Ovary (tissue), 3 donors: ENCODE measurements around the gene ARHGEF40.

ENCODE experiments used
- POLR2A ChIP-seq: fragments of 450-650 bp; IDR thresholded peaks from one replicate; pipeline ENCODE4 v1.6.1; 2017; ENCODE audit warnings: antibody characterized with exemption, mild to moderate bottlenecking, moderate library complexity
- TF ChIP-seq, protein P1 (sequence below), 3 donors: fragments of 450-650 bp in 2 of 3; fragments of 200-600 bp in 1 of 3; IDR thresholded peaks; one replicate each; pipeline versions ENCODE4 v1.5.1 to v1.8.0; 2016 to 2022; ENCODE audit warnings: antibody characterized with exemption in 3 of 3, mild to moderate bottlenecking in 1 of 3
- donor health status: DM: no; HTN: no; CAD: no.

DNA sequence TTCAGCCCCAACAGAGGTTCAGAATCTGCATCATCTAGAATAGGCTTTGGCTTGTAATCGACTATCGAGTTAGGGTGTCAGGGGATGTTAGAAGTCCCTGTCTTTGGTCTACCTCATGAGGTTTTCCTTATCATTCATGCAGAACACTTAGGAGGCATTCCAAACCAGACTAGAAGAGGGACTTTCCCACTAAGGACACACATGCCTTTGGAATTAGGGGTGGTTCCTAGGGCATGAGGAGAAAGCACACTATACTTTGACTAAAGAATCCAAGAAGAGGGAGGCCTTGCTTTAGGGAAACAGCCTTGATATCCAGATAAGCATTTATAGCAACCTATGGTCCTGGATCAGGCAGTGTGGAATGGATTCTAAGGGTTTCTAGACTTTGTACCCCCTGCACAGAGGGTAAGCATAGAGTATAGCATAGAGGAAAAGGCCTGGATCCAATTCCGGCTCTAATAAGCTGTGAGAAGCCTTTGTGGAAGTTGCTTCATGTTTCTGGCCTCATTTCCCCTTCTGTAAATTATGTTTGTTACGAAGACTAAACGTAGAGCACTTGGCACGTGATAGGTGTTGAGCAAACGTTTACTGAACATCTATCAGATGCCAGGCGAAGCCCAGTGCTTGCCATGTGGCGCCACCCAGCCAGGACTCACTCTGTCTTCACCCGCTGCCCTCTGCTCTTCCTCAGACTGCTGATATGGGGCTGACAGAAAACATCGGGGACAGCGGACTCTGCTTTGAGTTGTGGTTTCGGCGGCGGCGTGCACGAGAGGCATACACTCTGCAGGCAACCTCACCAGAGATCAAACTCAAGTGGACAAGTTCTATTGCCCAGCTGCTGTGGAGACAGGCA lies 15.1 kb downstream of the ARHGEF40 start:
- TF ChIP-seq, protein P1, sequence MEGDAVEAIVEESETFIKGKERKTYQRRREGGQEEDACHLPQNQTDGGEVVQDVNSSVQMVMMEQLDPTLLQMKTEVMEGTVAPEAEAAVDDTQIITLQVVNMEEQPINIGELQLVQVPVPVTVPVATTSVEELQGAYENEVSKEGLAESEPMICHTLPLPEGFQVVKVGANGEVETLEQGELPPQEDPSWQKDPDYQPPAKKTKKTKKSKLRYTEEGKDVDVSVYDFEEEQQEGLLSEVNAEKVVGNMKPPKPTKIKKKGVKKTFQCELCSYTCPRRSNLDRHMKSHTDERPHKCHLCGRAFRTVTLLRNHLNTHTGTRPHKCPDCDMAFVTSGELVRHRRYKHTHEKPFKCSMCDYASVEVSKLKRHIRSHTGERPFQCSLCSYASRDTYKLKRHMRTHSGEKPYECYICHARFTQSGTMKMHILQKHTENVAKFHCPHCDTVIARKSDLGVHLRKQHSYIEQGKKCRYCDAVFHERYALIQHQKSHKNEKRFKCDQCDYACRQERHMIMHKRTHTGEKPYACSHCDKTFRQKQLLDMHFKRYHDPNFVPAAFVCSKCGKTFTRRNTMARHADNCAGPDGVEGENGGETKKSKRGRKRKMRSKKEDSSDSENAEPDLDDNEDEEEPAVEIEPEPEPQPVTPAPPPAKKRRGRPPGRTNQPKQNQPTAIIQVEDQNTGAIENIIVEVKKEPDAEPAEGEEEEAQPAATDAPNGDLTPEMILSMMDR (IDR thresholded peaks at IDR 0.05) = no peak
- TF ChIP-seq POLR2A = no peak
